ENCODE data around the gene PIEZO1. TPM values are rescaled to one million over a fixed set of nuclear protein-coding genes. Genes with fewer than 3 reads are reported as not detected.

PIEZO1 gene
- total and polyA plus RNA-seq, 10 of the 15 experiments (the other 5 are each of a cell fraction or from before 2014, with no cell fraction given), result 1.3 to 169 (median 33.4) TPM

DNA sequence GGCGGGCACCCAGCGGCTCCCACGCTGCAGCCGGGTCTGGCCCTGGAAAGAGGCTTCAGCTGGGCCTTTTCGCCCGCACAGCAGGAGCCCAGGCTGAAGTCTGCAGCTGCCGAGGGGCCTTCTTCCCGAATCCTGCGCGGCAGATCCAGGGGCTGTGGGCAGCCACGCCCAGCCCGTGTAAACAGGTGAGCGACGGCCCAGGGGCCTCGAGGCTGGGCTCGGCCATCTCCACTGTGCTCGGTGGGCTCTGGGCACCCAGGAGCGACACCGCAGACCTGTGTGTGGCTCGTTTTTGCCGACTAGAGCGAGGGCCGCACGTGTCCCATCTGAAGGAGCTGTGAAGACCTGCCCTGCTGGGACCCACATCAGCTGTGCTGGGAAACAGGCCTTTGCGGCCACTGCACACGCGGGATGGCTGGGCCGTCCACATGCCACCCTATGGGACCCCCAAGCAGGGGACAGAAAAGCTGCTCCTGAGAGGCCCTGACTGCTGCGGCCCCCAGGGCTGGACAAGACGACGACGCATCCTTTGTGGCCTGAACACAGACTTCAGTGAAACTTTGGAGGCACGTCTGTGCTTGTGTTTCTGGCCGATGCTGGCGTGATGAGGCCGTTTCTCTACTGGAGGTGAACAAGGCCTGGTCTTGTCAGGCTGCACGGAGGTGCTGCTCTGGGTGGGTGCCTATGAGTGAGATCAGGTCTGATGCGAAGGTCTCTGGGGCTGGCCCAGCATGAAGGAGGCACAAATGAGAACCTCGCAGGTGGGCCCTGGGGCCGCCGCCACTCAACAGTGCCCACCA is 31.9 kb upstream of the PIEZO1 start (continued):
- TF ChIP-seq TCF7 (IDR thresholded peaks at IDR 0.05; ENCODE audit: borderline replicate concordance) (no peak), ZBTB40 (IDR thresholded peaks at IDR 0.05; ENCODE audit: borderline replicate concordance) (no peak)
- TF ChIP-seq, protein P1, sequence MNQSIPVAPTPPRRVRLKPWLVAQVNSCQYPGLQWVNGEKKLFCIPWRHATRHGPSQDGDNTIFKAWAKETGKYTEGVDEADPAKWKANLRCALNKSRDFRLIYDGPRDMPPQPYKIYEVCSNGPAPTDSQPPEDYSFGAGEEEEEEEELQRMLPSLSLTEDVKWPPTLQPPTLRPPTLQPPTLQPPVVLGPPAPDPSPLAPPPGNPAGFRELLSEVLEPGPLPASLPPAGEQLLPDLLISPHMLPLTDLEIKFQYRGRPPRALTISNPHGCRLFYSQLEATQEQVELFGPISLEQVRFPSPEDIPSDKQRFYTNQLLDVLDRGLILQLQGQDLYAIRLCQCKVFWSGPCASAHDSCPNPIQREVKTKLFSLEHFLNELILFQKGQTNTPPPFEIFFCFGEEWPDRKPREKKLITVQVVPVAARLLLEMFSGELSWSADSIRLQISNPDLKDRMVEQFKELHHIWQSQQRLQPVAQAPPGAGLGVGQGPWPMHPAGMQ (IDR thresholded peaks at IDR 0.05; ENCODE audit: borderline replicate concordance), result no peak

- DNase-seq (ENCODE audit: low read depth, low spot score) (no peak), FAIRE-seq (no peak), ATAC-seq (peak; percentile 31)
- BruUV-seq (replicated peaks), result no TSS peak
- Histone ChIP-seq H3K4me3 (no peak overlapping the region), H3K4me2 (ENCODE audit: control insufficient read depth, insufficient read depth) (no peak overlapping the region), H3K36me3 (ENCODE audit: control insufficient read depth in 2 of 2, insufficient read depth in 2 of 2, low read length in 1 of 2) (no peaks in the 10 kb centered on the region), H2AFZ (ENCODE audit: control insufficient read depth, low read depth, low read length) (no peak overlapping the region), H3K9ac (ENCODE audit: control insufficient read depth, insufficient read depth, low read length) (no peak overlapping the region), H3K79me2 (ENCODE audit: control insufficient read depth, insufficient read depth, low read length) (peaks cover 7% of the 10 kb centered on the region), H3K4me1 (ENCODE audit: control insufficient read depth, insufficient read depth, low read length) (peaks cover 6% of the 10 kb centered on the region), H4K20me1 (ENCODE audit: control insufficient read depth, insufficient read depth) (no peaks in the 10 kb centered on the region), H3K27me3 (replicated peaks in 1 of 2; ENCODE audit: control insufficient read depth in 2 of 2, insufficient read depth in 2 of 2, low read length in 1 of 2) (no peaks in the 10 kb centered on the region), H3K27ac (ENCODE audit: control insufficient read depth, insufficient read depth) (no peak overlapping the region), H3K9me3 (replicated peaks; ENCODE audit: control insufficient read depth, insufficient read depth, low read length) (no peaks in the 10 kb centered on the region)
- ChIA-PET SMC1A (ENCODE audit: uncharacterized antibody, unreplicated experiment) (interaction anchor here (0.8 to 1.3 kb wide), 3 partner anchors 333 to 400 kb away, joined by 3 read pairs; no protein-coding TSS in a partner anchor), CTCF (interaction anchor here (0.7 to 2.1 kb wide), 8 partner anchors 16 to 425 kb away, joined by 3 to 5 read pairs (median 4); no protein-coding TSS in a partner anchor), POLR2A (interaction anchor here (0.9 kb wide), 1 partner anchor 44 kb away, joined by 3 read pairs; no protein-coding TSS in a partner anchor), RAD21 (ENCODE audit: unreplicated experiment) (no interaction called here)
- in situ Hi-C loops (cut with MboI) (no loop called here), intact Hi-C loops (cut with micrococcal nuclease; ENCODE audit: unreplicated experiment) (loop anchor here (1.0 kb wide), 2 partner anchors 351 to 400 kb away; no protein-coding TSS in a partner anchor)
- 33% methylated on average over 15 of the region's 19 CpGs for WGBS (ENCODE audit: insufficient coverage, insufficient replicate concordance, low lambda C conversion rate, missing lambda C conversion rate)
- 0 out of 2 replicates have a peak, but pooled peaks have one; percentile 25 for TF ChIP-seq GATAD2B (conservative IDR thresholded peaks at IDR 0.05; ENCODE audit: low read depth)
- TF ChIP-seq, protein P2, sequence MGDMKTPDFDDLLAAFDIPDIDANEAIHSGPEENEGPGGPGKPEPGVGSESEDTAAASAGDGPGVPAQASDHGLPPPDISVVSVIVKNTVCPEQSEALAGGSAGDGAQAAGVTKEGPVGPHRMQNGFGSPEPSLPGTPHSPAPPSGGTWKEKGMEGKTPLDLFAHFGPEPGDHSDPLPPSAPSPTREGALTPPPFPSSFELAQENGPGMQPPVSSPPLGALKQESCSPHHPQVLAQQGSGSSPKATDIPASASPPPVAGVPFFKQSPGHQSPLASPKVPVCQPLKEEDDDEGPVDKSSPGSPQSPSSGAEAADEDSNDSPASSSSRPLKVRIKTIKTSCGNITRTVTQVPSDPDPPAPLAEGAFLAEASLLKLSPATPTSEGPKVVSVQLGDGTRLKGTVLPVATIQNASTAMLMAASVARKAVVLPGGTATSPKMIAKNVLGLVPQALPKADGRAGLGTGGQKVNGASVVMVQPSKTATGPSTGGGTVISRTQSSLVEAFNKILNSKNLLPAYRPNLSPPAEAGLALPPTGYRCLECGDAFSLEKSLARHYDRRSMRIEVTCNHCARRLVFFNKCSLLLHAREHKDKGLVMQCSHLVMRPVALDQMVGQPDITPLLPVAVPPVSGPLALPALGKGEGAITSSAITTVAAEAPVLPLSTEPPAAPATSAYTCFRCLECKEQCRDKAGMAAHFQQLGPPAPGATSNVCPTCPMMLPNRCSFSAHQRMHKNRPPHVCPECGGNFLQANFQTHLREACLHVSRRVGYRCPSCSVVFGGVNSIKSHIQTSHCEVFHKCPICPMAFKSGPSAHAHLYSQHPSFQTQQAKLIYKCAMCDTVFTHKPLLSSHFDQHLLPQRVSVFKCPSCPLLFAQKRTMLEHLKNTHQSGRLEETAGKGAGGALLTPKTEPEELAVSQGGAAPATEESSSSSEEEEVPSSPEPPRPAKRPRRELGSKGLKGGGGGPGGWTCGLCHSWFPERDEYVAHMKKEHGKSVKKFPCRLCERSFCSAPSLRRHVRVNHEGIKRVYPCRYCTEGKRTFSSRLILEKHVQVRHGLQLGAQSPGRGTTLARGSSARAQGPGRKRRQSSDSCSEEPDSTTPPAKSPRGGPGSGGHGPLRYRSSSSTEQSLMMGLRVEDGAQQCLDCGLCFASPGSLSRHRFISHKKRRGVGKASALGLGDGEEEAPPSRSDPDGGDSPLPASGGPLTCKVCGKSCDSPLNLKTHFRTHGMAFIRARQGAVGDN (IDR thresholded peaks at IDR 0.05), result no peak
- peak; percentile 81 for TF ChIP-seq SMC3 (IDR thresholded peaks at IDR 0.05; ENCODE audit: borderline replicate concordance, low read length)
- peak; percentile 44; the same call in 1 of the 2 replicates for TF ChIP-seq LARP7 (IDR thresholded peaks at IDR 0.05)
- TF ChIP-seq RAD21 (IDR thresholded peaks at IDR 0.05; ENCODE audit: insufficient read depth, low read depth, low read length), result peak; percentile 69
- peak; percentile 71; the same call in 1 of the 2 replicates for TF ChIP-seq TCF3 (IDR thresholded peaks at IDR 0.05; ENCODE audit: borderline replicate concordance, insufficient read depth, low read depth, low read length)
Observed at GRCh38 chr16:88815901-88816589, 31.0 kb upstream of the PIEZO1 start.

Measured in GM12878 (cell line).